GM19025 (cell line): ENCODE results near the gene KATNB1.

ENCODE experiments used
- ATAC-seq: cut with Tn5 transposase; IDR thresholded peaks from one replicate; pipeline ENCODE4 v1.9.1; 2021; ENCODE audit warnings: mild to moderate bottlenecking, low read depth, moderate library complexity; ENCODE audit not compliant: unreplicated experiment

KATNB1 gene

DNA sequence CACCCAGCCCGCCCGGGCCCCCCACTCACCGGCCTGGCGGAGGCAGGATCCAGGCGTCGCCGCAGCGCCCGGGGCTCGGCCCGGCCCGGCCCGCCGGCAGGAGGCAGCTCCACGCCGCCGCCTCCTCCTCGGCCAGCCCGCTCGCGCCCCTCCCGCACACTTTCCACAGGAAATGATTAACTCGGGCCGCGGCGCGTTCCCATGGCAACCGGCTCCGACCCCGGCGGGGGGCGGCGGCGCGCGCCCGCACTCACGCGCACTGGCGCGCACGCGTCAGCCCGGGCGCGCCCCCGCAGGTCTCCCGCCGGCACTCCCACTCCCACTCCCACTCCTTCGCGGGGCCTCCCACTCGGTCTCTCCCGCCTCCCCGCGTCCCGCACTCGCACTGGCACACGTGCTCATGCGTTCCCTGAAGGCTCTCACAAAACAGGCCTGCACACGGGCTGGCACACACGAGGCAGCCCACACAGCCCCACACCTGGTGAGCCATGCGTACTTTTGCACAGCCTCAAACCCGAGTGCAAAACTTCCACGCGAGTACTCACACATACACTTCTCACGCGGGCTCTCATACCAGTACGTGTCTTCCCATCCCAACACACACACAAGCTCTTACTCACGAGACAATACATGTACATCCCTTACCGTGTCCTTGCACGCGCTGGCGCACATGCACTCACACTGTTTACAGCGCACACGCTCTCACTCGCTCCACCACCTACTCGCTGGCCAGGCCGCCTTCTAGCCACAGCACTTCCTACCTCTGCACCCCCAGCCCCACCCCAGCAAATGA is 67.0 kb downstream of the KATNB1 start, which contains the start of gene KIFC3:
TSS of gene KIFC3 (minus strand) at position 151 of the 793 bp plus-strand sequence. CDS start 4,248 bp downstream, outside the sequence.
- ATAC-seq: no peak

DNA sequence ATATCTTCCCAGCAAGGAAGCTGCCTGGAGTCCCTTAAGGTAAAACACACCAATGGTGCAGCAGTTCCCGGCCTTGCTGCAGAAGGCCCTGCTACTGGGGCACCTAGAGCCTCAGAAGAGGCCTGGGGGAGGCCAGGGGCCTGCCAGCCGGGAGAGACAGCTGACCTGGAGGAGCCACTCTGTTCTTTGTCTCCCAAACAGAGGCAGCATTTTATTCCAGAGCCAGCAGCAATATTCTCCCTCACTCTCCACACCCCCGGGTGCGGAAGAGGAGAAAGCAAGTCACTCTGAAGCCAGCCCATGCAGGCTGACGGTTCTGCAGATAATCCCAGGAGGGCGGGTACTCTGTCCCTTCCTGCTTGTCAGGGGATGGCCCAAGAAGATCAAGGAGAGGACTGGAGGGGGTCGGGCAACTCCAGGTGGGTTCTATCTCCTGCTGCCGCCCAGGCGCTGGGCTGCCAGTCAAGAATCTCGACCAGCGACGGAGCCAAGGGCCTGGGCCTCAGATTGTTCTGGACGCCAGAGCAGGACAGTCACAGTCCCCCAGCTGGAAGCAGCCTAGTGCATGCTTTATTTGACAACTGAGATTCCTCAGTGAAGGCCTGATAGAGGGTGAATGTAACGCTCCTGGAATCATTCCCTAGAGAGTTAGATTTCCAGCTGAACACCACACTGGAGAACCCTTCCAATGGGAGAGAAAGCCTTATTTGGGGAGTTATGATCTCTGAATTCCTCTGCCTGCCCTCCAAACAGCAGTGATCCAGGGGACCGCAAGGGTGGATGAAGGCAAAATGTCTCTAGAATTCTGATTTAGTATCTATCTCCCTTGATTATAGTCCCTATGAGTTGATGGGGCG is 67.8 kb downstream of the KATNB1 start:
- no peak for ATAC-seq

DNA sequence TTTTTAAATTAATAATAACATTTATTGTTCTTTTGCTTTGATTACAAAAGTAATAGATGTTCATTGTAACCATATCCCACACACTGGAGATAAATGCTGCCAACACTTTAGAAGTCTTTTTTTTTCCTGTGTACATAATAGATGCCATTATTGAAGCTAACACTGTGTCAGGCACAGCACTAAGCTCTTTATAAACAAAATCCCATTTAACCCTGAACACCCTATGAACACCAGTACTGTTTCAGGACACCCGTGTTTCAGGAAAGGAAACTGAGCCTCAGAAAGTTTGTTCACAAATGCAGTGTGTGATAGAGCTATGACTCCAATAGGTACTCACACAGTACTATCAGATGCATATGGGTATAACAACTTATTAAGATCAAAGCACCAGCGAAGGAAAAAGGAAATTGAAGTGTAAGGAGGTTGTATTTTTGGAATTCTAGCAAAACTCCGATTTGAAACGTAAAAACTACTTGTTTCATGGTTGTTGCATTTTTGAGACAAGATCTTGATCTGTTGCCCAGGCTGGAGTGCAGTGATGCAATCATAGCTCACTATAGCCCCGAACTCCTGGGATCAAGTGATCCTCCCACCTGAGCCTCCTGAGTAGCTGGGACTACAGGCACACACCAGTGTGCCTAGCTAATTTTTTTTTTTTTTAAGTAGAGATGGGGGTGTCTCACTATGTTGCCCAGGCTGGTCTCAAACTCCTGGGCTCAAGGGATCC is 68.7 kb downstream of the KATNB1 start:
- no peak for ATAC-seq

DNA sequence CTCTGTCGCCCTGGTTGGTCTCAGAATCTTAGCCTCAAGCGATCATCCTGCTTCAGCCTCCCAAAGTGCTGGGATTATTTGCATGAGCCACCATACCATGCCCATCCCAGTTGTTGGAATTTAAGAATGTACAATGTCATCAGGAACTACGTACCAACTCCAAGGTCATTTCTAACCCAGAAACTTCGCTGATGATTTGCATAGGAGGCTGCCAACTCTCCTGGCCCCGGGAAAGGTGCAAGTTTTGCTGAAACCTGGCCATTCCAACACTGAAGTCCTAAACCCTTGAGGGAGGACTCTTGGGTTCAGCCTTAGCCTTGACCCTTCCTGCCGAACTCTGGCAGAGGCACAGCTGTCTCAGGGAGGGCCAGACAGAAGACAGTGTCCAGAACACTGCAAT is 69.6 kb downstream of the KATNB1 start:
- ATAC-seq: no peak
